ENCODE results near the gene LENG9. TPM values are rescaled to one million over a fixed set of nuclear protein-coding genes. Genes with fewer than 3 reads are reported as not detected.

Gene LENG9
- polyA plus RNA-seq, 3 donors: 1.2 to 2.2 (median 1.5) TPM

- DNase-seq (ENCODE audit: low read depth in 3 of 3, low spot score in 2 of 3): no peak
Measured at GRCh38 chr19:54424660-54425381, 38.8 kb downstream of the LENG9 start.

GRCh38 chr19:54424201-54424600, 39.4 kb downstream of the LENG9 start:
- DNase-seq (ENCODE audit: low read depth in 3 of 3, low spot score in 2 of 3): no peak

- DNase-seq (ENCODE audit: low read depth in 3 of 3, low spot score in 2 of 3): no peak
Measured at GRCh38 chr19:54422136-54422535, 41.4 kb downstream of the LENG9 start.

- DNase-seq (ENCODE audit: low read depth in 3 of 3, low spot score in 2 of 3): no peak
Measured at GRCh38 chr19:54421521-54421920, 42.1 kb downstream of the LENG9 start.

GRCh38 chr19:54421169-54421516, 42.4 kb downstream of the LENG9 start:
- no peak for DNase-seq (ENCODE audit: low read depth in 3 of 3, low spot score in 2 of 3)

- no peak for DNase-seq (ENCODE audit: low read depth in 3 of 3, low spot score in 2 of 3)
Measured at GRCh38 chr19:54420383-54421168, 43.0 kb downstream of the LENG9 start.

GRCh38 chr19:54420068-54420382, 43.6 kb downstream of the LENG9 start:
- DNase-seq (ENCODE audit: low read depth in 3 of 3, low spot score in 2 of 3): no peak

- no peak for DNase-seq (ENCODE audit: low read depth in 3 of 3, low spot score in 2 of 3)
Measured at GRCh38 chr19:54418930-54419800, 44.4 kb downstream of the LENG9 start.

GRCh38 chr19:54418030-54418929, 45.3 kb downstream of the LENG9 start:
- DNase-seq (ENCODE audit: low read depth in 3 of 3, low spot score in 2 of 3): no peak

GRCh38 chr19:54416695-54417491, 46.7 kb downstream of the LENG9 start:
- DNase-seq (ENCODE audit: low read depth in 3 of 3, low spot score in 2 of 3): no peak

- no peak for DNase-seq (ENCODE audit: low read depth in 3 of 3, low spot score in 2 of 3)
Measured at GRCh38 chr19:54415901-54416673, 47.5 kb downstream of the LENG9 start.

- DNase-seq (ENCODE audit: low read depth in 3 of 3, low spot score in 2 of 3): no peak
Measured at GRCh38 chr19:54415208-54415900, 48.2 kb downstream of the LENG9 start, which contains the start of gene TTYH1. TTYH1 (plus strand) TSS chr19:54415464; CDS start chr19:54415553, 89 bp downstream.

GRCh38 chr19:54414156-54414555, 49.4 kb downstream of the LENG9 start:
- no peak for DNase-seq (ENCODE audit: low read depth in 3 of 3, low spot score in 2 of 3)

- no peak for DNase-seq (ENCODE audit: low read depth in 3 of 3, low spot score in 2 of 3)
Measured at GRCh38 chr19:54412877-54413276, 50.7 kb downstream of the LENG9 start.
